Activated CD4-positive, alpha-beta memory T cell treated with anti-CD3 and anti-CD28 coated beads, Interleukin-2, amount 10 ng/mL, durations not matched to agents 7 days and 5 days (primary cell): ENCODE results near the gene SERINC5. TPM values are rescaled to one million over a fixed set of nuclear protein-coding genes. Genes with fewer than 3 reads are reported as not detected.
A peak's percentile ranks its signal among the peaks of the same experiment; 100 is the strongest.
"Not testable (repeated sequence)": the region's sequence is repeated elsewhere in the genome, so short reads cannot be mapped to it uniquely, and the experiment has no call there.

Experiments used
- CTCF ChIA-PET: fragments of 350-600 bp; sonication (Branson Sonifier 250); formaldehyde crosslinking; loops from one replicate; lab custom pipeline; 2021; ENCODE audit warnings: antibody characterized with exemption, inconsistent platforms; lab: Charles Lee
- POLR2A ChIA-PET: fragments of 350-600 bp; sonication (Branson Sonifier 250); formaldehyde crosslinking; loops from one replicate; lab custom pipeline; 2021; ENCODE audit warnings: antibody characterized with exemption; lab: Charles Lee
- DNase-seq: peaks from one replicate; pipeline ENCODE4 v3.0.0-alpha.2; 2020
- H3K27ac Mint-ChIP-seq: one replicate; pipeline ENCODE4 v1.8.0; 2021; ENCODE audit warnings: mild to moderate bottlenecking, mixed read lengths
- H3K27me3 Mint-ChIP-seq: one replicate; pipeline ENCODE4 v1.8.0; 2021; ENCODE audit warnings: mixed read lengths
- H3K36me3 Mint-ChIP-seq: one replicate; pipeline ENCODE4 v1.8.0; 2021; ENCODE audit warnings: low read depth, mixed read lengths
- H3K4me1 Mint-ChIP-seq: one replicate; pipeline ENCODE4 v1.8.0; 2021; ENCODE audit warnings: mixed read lengths
- H3K4me3 Mint-ChIP-seq: one replicate; pipeline ENCODE4 v1.8.0; 2021; ENCODE audit warnings: mild to moderate bottlenecking, mixed read lengths
- H3K9me3 Mint-ChIP-seq: one replicate; pipeline ENCODE4 v1.8.0; 2021; ENCODE audit warnings: mixed read lengths
- total RNA-seq, 2 experiments: library from RNA; stranded (reverse); gene quantifications; one replicate each; pipeline ENCODE4 v1.2.3, GENCODE V29; 2021

SERINC5 gene
- total RNA-seq, 2 experiments from 2014 or later: 59.1 to 60.6 TPM

- Mint-ChIP-seq H3K9me3 (no peaks in the 10 kb centered on the region), H3K27me3 (no peaks in the 10 kb centered on the region), H3K27ac (peak overlapping the region; percentile 97), H3K4me1 (peaks cover 78% of the 10 kb centered on the region), H3K36me3 (peaks cover 49% of the 10 kb centered on the region), H3K4me3 (peak overlapping the region; percentile 56)
- CTCF ChIA-PET: interaction anchor here (0.8 to 4.4 kb wide), 13 partner anchors 9 to 115 kb away, joined by 3 to 29 read pairs (median 5); partner anchors contain the start of gene SERINC5
- POLR2A ChIA-PET: interaction anchor here (0.8 to 21.1 kb wide), 20 partner anchors 11 to 462 kb away, joined by 3 to 397 read pairs (median 8); partner anchors contain the start of genes DHFR, MSH3 and SERINC5
- DNase-seq: no peak
These were observed 63.2 kb downstream of the SERINC5 start for GRCh38 chr5:80192507-80193241.

DNA sequence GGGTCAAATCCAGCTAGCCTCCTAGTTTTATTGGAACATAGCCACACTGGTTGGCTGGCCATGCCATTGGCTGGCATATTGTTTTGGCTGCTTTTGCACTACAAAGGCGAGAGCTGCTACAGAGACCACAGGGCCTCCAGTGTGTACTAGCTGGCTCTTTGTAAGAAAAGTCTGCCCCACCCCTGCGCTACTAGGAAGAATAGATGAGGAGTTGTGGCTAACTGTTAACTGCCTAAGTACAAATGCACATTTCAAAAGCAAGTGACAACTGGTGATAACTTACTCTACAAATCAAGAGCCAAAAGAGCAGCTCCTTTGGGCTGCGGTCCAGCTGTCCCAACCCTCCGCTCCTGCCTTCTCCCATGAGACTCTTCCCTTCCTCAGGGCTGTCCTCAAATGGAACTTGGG is 63.9 kb downstream of the SERINC5 start:
- H3K4me1 Mint-ChIP-seq: peaks cover 82% of the 10 kb centered on the region
- peak overlapping the region; percentile 97 for H3K27ac Mint-ChIP-seq
- peaks cover 47% of the 10 kb centered on the region for H3K36me3 Mint-ChIP-seq
- no peaks in the 10 kb centered on the region for H3K9me3 Mint-ChIP-seq
- peak overlapping the region; percentile 56 for H3K4me3 Mint-ChIP-seq
- DNase-seq: peak; percentile 73
- no peaks in the 10 kb centered on the region for H3K27me3 Mint-ChIP-seq
- ChIA-PET POLR2A (interaction anchor here (1.0 to 21.1 kb wide), 16 partner anchors 10 to 200 kb away, joined by 3 to 397 read pairs (median 18); partner anchors contain the start of gene SERINC5), CTCF (interaction anchor here (0.8 to 4.4 kb wide), 12 partner anchors 8 to 116 kb away, joined by 3 to 29 read pairs (median 4); partner anchors contain the start of gene SERINC5)

DNA sequence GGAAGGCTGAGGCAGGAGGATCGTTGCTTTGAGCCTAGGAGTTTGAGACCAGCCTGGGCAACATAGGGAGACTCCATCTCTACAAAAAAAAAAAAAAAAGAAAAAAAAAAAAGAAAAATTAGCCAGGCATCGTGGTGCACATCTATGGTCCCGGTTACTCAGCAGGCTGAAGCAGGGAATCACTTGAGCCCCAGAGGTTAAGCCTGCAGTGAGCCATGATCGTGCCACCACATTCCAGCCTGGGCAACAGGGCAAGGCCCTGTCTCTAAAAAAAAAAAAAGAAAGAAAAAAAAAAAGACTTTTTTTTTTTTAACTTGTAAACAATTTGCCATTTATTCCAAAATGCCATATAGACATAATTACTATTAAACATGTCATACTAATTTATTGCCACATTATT is 64.5 kb downstream of the SERINC5 start:
- H3K36me3 Mint-ChIP-seq: peaks cover 49% of the 10 kb centered on the region
- peak overlapping the region; percentile 97 for H3K27ac Mint-ChIP-seq
- POLR2A ChIA-PET: interaction anchor here (1.1 to 21.1 kb wide), 12 partner anchors 9 to 200 kb away, joined by 3 to 397 read pairs (median 26); partner anchors contain the start of gene SERINC5
- no peaks in the 10 kb centered on the region for H3K9me3 Mint-ChIP-seq
- no peaks in the 10 kb centered on the region for H3K27me3 Mint-ChIP-seq
- CTCF ChIA-PET: interaction anchor here (1.0 to 4.4 kb wide), 6 partner anchors 14 to 100 kb away, joined by 3 to 29 read pairs (median 5); partner anchors contain the start of gene SERINC5
- DNase-seq: no peak
- H3K4me1 Mint-ChIP-seq: peaks cover 86% of the 10 kb centered on the region
- peak overlapping the region; percentile 87 for H3K4me3 Mint-ChIP-seq

GRCh38 chr5:80190960-80191359 is 64.9 kb downstream of the SERINC5 start:
- DNase-seq: no peak
- Mint-ChIP-seq H3K4me3 (peak overlapping the region; percentile 87), H3K27me3 (no peaks in the 10 kb centered on the region), H3K36me3 (peaks cover 47% of the 10 kb centered on the region), H3K9me3 (no peaks in the 10 kb centered on the region), H3K4me1 (peaks cover 85% of the 10 kb centered on the region), H3K27ac (peak overlapping the region; percentile 97)
- ChIA-PET CTCF (interaction anchor here (0.9 to 2.3 kb wide), 3 partner anchors 14 to 99 kb away, joined by 5 to 14 read pairs (median 6); no protein-coding TSS in a partner anchor), POLR2A (interaction anchor here (0.9 to 21.1 kb wide), 8 partner anchors 9 to 65 kb away, joined by 3 to 397 read pairs (median 24); partner anchors contain the start of gene SERINC5)

GRCh38 chr5:80189701-80190100 is 66.1 kb downstream of the SERINC5 start:
- Mint-ChIP-seq H3K4me3 (peak overlapping the region; percentile 87), H3K27me3 (no peaks in the 10 kb centered on the region), H3K36me3 (peaks cover 51% of the 10 kb centered on the region), H3K9me3 (no peaks in the 10 kb centered on the region), H3K27ac (peak overlapping the region; percentile 97), H3K4me1 (peaks cover 87% of the 10 kb centered on the region)
- DNase-seq: no peak
- CTCF ChIA-PET: interaction anchor here (0.7 to 2.3 kb wide), 5 partner anchors 9 to 98 kb away, joined by 4 to 14 read pairs (median 5); no protein-coding TSS in a partner anchor
- POLR2A ChIA-PET: interaction anchor here (0.8 to 21.1 kb wide), 13 partner anchors 8 to 98 kb away, joined by 3 to 397 read pairs (median 4); partner anchors contain the start of gene SERINC5

- Mint-ChIP-seq H3K4me3 (peak overlapping the region; percentile 87), H3K27me3 (no peaks in the 10 kb centered on the region), H3K9me3 (no peaks in the 10 kb centered on the region), H3K27ac (peak overlapping the region; percentile 97), H3K36me3 (peaks cover 47% of the 10 kb centered on the region), H3K4me1 (peaks cover 87% of the 10 kb centered on the region)
- no peak for DNase-seq
- ChIA-PET CTCF (interaction anchor here (0.7 to 2.3 kb wide), 4 partner anchors 9 to 97 kb away, joined by 4 to 14 read pairs (median 6); no protein-coding TSS in a partner anchor), POLR2A (interaction anchor here (0.6 to 21.1 kb wide), 12 partner anchors 7 to 900 kb away, joined by 3 to 397 read pairs (median 4); partner anchors contain the start of gene SERINC5)
These were observed 66.6 kb downstream of the SERINC5 start for GRCh38 chr5:80189201-80189600.

GRCh38 chr5:80187421-80188090 is 68.3 kb downstream of the SERINC5 start:
- H3K36me3 Mint-ChIP-seq: peaks cover 47% of the 10 kb centered on the region
- CTCF ChIA-PET: interaction anchor here (0.9 to 2.2 kb wide), 5 partner anchors 11 to 88 kb away, joined by 3 to 11 read pairs (median 3); partner anchors contain the start of gene SERINC5

GRCh38 chr5:80185535-80185934 is 70.3 kb downstream of the SERINC5 start:
- not testable (repeated sequence) for H3K27me3 Mint-ChIP-seq, H3K4me3 Mint-ChIP-seq, H3K9me3 Mint-ChIP-seq, DNase-seq
- Mint-ChIP-seq H3K27ac (peak overlapping the region; percentile 89), H3K36me3 (peaks cover 53% of the 10 kb centered on the region), H3K4me1 (peaks cover 90% of the 10 kb centered on the region)
- CTCF ChIA-PET: interaction anchor here (0.7 to 1.6 kb wide), 3 partner anchors 94 to 102 kb away, joined by 3 to 7 read pairs (median 3); no protein-coding TSS in a partner anchor
- POLR2A ChIA-PET: interaction anchor here (1.0 to 21.1 kb wide), 10 partner anchors 8 to 81 kb away, joined by 3 to 397 read pairs (median 8); partner anchors contain the start of gene SERINC5

More at GRCh38 chr5:80187421-80188090, 68.3 kb downstream of the SERINC5 start:
- Mint-ChIP-seq H3K4me3 (no peak overlapping the region), H3K4me1 (peaks cover 87% of the 10 kb centered on the region), H3K27ac (peak overlapping the region; percentile 87), H3K27me3 (no peaks in the 10 kb centered on the region), H3K9me3 (no peaks in the 10 kb centered on the region)
- POLR2A ChIA-PET: interaction anchor here (0.7 to 21.1 kb wide), 15 partner anchors 9 to 199 kb away, joined by 3 to 397 read pairs (median 6); partner anchors contain the start of gene SERINC5
- DNase-seq: no peak

GRCh38 chr5:80185095-80185494 is 70.8 kb downstream of the SERINC5 start:
- DNase-seq: no peak
- Mint-ChIP-seq H3K27ac (peak overlapping the region; percentile 89), H3K27me3 (no peaks in the 10 kb centered on the region), H3K9me3 (no peaks in the 10 kb centered on the region), H3K4me1 (peaks cover 89% of the 10 kb centered on the region), H3K4me3 (peak overlapping the region; percentile 3), H3K36me3 (peaks cover 56% of the 10 kb centered on the region)
- ChIA-PET POLR2A (interaction anchor here (0.7 to 21.1 kb wide), 7 partner anchors 8 to 81 kb away, joined by 3 to 397 read pairs (median 7); partner anchors contain the start of gene SERINC5), CTCF (interaction anchor here (0.7 to 1.6 kb wide), 3 partner anchors 20 to 102 kb away, joined by 3 to 7 read pairs (median 4); no protein-coding TSS in a partner anchor)

- ChIA-PET CTCF (interaction anchor here (1.5 to 2.5 kb wide), 3 partner anchors 8 to 92 kb away, joined by 4 to 7 read pairs (median 6); no protein-coding TSS in a partner anchor), POLR2A (interaction anchor here (0.7 to 21.1 kb wide), 7 partner anchors 9 to 82 kb away, joined by 3 to 397 read pairs (median 4); partner anchors contain the start of gene SERINC5)
- H3K4me1 Mint-ChIP-seq: peaks cover 88% of the 10 kb centered on the region
- no peaks in the 10 kb centered on the region for H3K9me3 Mint-ChIP-seq
- no peak overlapping the region for H3K4me3 Mint-ChIP-seq
- H3K27ac Mint-ChIP-seq: peak overlapping the region; percentile 89
- H3K27me3 Mint-ChIP-seq: no peaks in the 10 kb centered on the region
- peaks cover 59% of the 10 kb centered on the region for H3K36me3 Mint-ChIP-seq
- DNase-seq: no peak
These were observed 71.4 kb downstream of the SERINC5 start for GRCh38 chr5:80184235-80185023.

DNA sequence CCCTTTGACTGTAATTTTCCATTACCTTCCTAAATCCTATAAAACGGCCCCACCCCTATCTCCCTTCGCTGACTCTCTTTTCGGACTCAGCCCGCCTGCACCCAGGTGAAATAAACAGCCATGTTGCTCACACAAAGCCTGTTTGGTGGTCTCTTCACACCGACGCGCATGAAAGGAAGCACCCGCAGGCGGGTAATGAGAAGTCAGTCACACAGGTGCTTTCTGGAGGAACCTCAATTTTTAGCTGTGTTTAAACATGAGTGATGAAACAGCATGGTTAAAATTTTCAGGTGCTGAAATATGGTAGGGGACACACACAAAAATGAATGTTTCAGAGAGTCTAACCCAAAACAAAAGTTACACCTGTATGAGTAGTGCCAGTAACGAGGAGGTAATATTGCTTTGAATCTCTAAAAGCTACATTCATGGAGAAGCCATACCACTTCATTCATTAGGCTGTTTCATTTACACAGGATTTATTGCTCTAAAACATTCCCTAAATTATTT is 72.1 kb downstream of the SERINC5 start:
- H3K36me3 Mint-ChIP-seq: peaks cover 59% of the 10 kb centered on the region
- H3K4me3 Mint-ChIP-seq, H3K9me3 Mint-ChIP-seq, DNase-seq, H3K27me3 Mint-ChIP-seq: not testable (repeated sequence)
- ChIA-PET POLR2A (interaction anchor here (1.0 to 21.1 kb wide), 4 partner anchors 10 to 70 kb away, joined by 3 to 397 read pairs (median 46); partner anchors contain the start of gene SERINC5), CTCF (interaction anchor here (0.5 to 2.5 kb wide), 4 partner anchors 9 to 1011 kb away, joined by 3 to 7 read pairs (median 5); no protein-coding TSS in a partner anchor)
- H3K27ac Mint-ChIP-seq: peak overlapping the region; percentile 89
- peaks cover 86% of the 10 kb centered on the region for H3K4me1 Mint-ChIP-seq
